Ovary (tissue), 9 donors: ENCODE measurements around the gene BUD23. TPM values are rescaled to one million over a fixed set of nuclear protein-coding genes. Genes with fewer than 3 reads are reported as not detected.

Experiments
- DNase-seq, 5 donors: peaks; one replicate each; pipeline ENCODE4 v3.0.0-alpha.2; 2019 to 2020
- H3K27ac ChIP-seq, 2 donors: fragments of 200-600 bp; one replicate each; pipeline versions ENCODE4 v1.5.1 to v1.8.0; 2019 to 2022
- H3K27me3 ChIP-seq: fragments of 200-600 bp; one replicate; pipeline ENCODE4 v1.8.0; 2022
- H3K36me3 ChIP-seq: fragments of 200-600 bp; sonication (generic); one replicate; pipeline ENCODE4 v1.5.1; 2019
- H3K4me1 ChIP-seq: one replicate; pipeline ENCODE4 v1.8.1; 2013; ENCODE audit warnings: mild to moderate bottlenecking, moderate library complexity; ENCODE audit not compliant: insufficient read depth
- H3K4me3 ChIP-seq: fragments of 200-600 bp; sonication (generic); one replicate; pipeline ENCODE4 v1.5.1; 2017
- H3K9me3 ChIP-seq, 2 donors: fragments of 200-600 bp in 1 of 2; sonication (generic) in 1 of 2; one replicate each; pipeline versions ENCODE4 v1.5.1 to v1.8.1; 2013 to 2019; ENCODE audit warnings: mild to moderate bottlenecking in 1 of 2, moderate library complexity in 1 of 2
- EP300 ChIP-seq: sonication (generic); formaldehyde crosslinking; IDR thresholded peaks from one replicate; pipeline ENCODE4 v1.6.1; 2017; ENCODE audit warnings: antibody characterized with exemption
- POLR2A ChIP-seq: fragments of 450-650 bp; IDR thresholded peaks from one replicate; pipeline ENCODE4 v1.6.1; 2017; ENCODE audit warnings: antibody characterized with exemption, mild to moderate bottlenecking, moderate library complexity
- WGBS, 3 donors: extraction: QIAGEN DNeasy Blood & Tissue Kit in 1 of 3; methylation state at CpG; one replicate each; pipeline versions ENCODE4 v1.1.5 to v1.1.7; 2013 to 2017; 5-methylcytosine and 5-hydroxymethylcytosine counted together
- intact Hi-C, 4 donors: fragments of 100-400 bp; cut with DNase I; formaldehyde crosslinking; loops; one replicate each; pipeline versions ENCODE4 v1.11.0 to v1.15.1; 2022 to 2023
- polyA plus RNA-seq, 2 donors: library from polyadenylated mRNA; stranded (reverse); fragments of 200-250 nt in 1 of 2; fragments of 350-450 nt in 1 of 2; fragmentation: Illumina TruSeq in 1 of 2; extraction: RNeasy Lipid Tissue Mini Kit (QIAGEN cat#74804) in 1 of 2; gene quantifications; one replicate each; pipeline ENCODE4 v1.2.3, GENCODE V29; 2013 to 2014
- total RNA-seq, 7 donors: library from RNA; depleted of rRNA in 2 of 7; stranded (reverse); fragments of >200 nt in 2 of 7; fragmentation: NEBNext Ultra II Directional in 3 of 7; extraction: Animal tissue kit (Norgen Biotek cat#: 25700) in 3 of 7; gene quantifications; one replicate each; pipeline versions ENCODE4 v1.1.0 to v1.2.4, GENCODE V29; 2016 to 2023
- TF ChIP-seq, protein P1 (sequence below), 3 donors: fragments of 450-650 bp in 2 of 3; fragments of 200-600 bp in 1 of 3; IDR thresholded peaks; one replicate each; pipeline versions ENCODE4 v1.5.1 to v1.8.0; 2016 to 2022; ENCODE audit warnings: antibody characterized with exemption in 3 of 3, mild to moderate bottlenecking in 1 of 3
- donor health status: DM: no; HTN: no; CAD: no; lungs with moderate emphysema.
- donor health status: DM: no; HTN: no; CAD: no.
- donor health status: Bipolar disorder and iron deficiency.
- donor health status: DM: yes; HTN: yes; CAD: no.
- donor health status: DM: no; HTN: no; CAD: no.
- donor health status: DM: yes; HTN: yes; CAD: no.

Gene BUD23
- total and polyA plus RNA-seq, 9 donors, result 19.8 to 62.9 (median 52.3) TPM

DNA sequence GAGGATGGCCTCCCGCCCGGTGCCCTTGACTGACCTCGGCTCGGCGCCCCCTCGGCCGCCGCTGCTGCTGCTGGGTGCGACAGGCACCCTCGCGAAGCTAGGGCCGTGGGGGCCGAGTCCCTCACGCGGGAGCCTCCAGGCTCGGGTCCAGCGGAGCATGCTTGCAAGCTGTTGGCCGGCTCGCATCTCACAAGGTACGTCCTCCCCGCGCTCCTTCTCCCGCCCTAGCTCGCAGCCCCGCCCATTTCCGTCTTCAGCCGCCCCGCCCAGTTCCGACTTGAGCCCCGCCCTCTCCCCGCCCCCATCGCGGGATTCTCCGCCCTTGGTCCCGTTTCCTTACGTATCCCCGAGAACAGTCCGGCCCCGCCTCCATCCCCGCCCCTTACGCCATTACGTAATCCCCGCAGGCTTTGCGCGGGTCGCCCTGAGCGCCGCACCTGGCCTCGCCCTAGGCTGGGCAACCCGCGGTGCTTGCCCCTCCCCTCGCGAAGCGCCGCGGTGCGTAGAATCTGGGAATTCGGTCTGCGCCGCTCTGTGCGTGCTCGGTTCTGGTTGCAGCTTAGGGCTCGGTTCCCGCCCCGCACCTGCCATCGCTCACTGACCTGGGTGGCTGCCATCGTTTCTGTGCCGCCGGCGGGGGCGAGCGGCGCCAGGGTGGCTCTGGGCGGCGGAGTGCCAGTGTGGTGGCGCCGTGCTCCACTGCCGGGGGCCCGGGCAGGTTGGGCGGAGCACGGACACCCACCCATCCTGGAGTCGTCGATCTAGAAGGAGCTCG is 55.4 kb downstream of the BUD23 start, which contains the start of gene ABHD11:
TSS of gene ABHD11 (minus strand) at position 191 of the 775 bp plus-strand sequence. CDS start at position 159, 32 bp downstream.
- intact Hi-C loops, result loop anchor here in 2 of 4 donors (10.0 kb wide), 2 partner anchors 106 to 116 kb away; partner anchors contain the start of gene METTL27 (in 1 of the 2)
- Histone ChIP-seq H3K4me1 (peaks cover 6% of the 10 kb centered on the region), H3K9me3 (no peaks in the 10 kb centered on the region), H3K27ac (peak within 1 kb of the TSS; percentile 76 to 93), H3K27me3 (no peaks in the 10 kb centered on the region), H3K4me3 (peak within 1 kb of the TSS; percentile 56), H3K36me3 (no peaks in the 10 kb centered on the region)
- DNase-seq, result peak; percentile 97 to 100 (median 99)
- peak; percentile 26 for TF ChIP-seq EP300
- TF ChIP-seq, protein P1, sequence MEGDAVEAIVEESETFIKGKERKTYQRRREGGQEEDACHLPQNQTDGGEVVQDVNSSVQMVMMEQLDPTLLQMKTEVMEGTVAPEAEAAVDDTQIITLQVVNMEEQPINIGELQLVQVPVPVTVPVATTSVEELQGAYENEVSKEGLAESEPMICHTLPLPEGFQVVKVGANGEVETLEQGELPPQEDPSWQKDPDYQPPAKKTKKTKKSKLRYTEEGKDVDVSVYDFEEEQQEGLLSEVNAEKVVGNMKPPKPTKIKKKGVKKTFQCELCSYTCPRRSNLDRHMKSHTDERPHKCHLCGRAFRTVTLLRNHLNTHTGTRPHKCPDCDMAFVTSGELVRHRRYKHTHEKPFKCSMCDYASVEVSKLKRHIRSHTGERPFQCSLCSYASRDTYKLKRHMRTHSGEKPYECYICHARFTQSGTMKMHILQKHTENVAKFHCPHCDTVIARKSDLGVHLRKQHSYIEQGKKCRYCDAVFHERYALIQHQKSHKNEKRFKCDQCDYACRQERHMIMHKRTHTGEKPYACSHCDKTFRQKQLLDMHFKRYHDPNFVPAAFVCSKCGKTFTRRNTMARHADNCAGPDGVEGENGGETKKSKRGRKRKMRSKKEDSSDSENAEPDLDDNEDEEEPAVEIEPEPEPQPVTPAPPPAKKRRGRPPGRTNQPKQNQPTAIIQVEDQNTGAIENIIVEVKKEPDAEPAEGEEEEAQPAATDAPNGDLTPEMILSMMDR (IDR thresholded peaks at IDR 0.05), result peak in 1 of 3 donors; percentile 8
- peak; percentile 97 for TF ChIP-seq POLR2A
- WGBS, 3 donors, result 0 to 1% (median 1%) methylated on average over 82 to 84 of the region's 84 CpGs

DNA sequence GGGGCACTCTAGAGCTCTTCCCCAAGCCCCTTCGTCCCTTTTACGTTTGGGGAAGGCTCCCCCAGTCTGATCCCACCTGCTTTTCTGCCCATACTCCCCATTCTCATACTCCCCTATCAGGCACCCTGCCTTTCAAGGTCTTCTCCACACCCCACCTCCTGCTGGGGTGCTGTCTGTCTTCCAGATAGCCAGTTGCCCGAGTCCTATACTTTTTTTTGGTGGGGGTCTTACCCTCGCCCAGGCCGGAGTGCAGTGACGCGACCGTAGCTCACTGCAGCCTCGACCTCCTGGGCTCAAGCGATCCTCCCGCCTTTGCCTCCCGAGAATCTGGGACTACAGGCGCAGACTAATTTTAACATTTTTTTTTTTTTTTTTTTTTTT is 56.0 kb downstream of the BUD23 start:
- TF ChIP-seq EP300, result no peak
- TF ChIP-seq, protein P1 (IDR thresholded peaks at IDR 0.05), result no peak
- no peak for TF ChIP-seq POLR2A

DNA sequence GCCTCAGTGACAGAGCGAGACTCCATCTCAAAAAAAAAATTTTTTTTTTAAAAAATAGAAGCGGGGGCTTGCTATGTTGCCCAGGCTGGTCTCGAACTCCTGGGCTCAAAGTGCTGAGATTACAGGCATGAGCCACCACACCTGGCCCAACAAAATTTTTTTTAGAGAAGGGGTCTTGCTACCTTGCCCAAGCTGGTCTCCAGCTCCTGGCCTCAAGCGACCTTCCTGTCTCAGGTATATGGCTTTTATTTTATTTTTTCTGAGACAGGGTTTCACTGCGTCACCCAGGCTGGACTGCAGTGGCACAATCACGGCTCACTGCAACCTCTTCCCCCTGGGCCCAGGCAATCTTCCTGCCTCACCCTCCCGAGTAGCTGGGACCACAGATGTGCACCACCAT is 56.8 kb downstream of the BUD23 start:
- intact Hi-C loops, result loop anchor here in 1 of 4 donors (10.0 kb wide), 1 partner anchor 115 kb away; no protein-coding TSS in a partner anchor
- Histone ChIP-seq H3K36me3 (no peaks in the 10 kb centered on the region), H3K27me3 (no peaks in the 10 kb centered on the region), H3K9me3 (no peaks in the 10 kb centered on the region), H3K4me1 (peaks cover 6% of the 10 kb centered on the region), H3K27ac (no peak overlapping the region), H3K4me3 (no peak overlapping the region)
- TF ChIP-seq EP300 (no peak), POLR2A (no peak)
- TF ChIP-seq, protein P1 (IDR thresholded peaks at IDR 0.05), result no peak
- no peak for DNase-seq
- 88 to 89% (median 89%) methylated on average over 7 of the region's 7 CpGs for WGBS, 3 donors

More for the DNA sequence above, 56.0 kb downstream of the BUD23 start:
- no peaks in the 10 kb centered on the region for H3K9me3 ChIP-seq
- H3K27ac ChIP-seq, result peak overlapping the region; percentile 76 to 93
- no peaks in the 10 kb centered on the region for H3K27me3 ChIP-seq
- no peaks in the 10 kb centered on the region for H3K36me3 ChIP-seq
- H3K4me3 ChIP-seq, result peak overlapping the region; percentile 56
- DNase-seq, result peak in 4 of 5 donors; percentile 43 to 55 (median 48)
- intact Hi-C loops, result loop anchor here in 2 of 4 donors (10.0 kb wide), 2 partner anchors 105 to 115 kb away; partner anchors contain the start of gene METTL27 (in 1 of the 2)
- peaks cover 6% of the 10 kb centered on the region for H3K4me1 ChIP-seq
- WGBS, 3 donors, result 31 to 47% (median 42%) methylated on average over 13 of the region's 13 CpGs

DNA sequence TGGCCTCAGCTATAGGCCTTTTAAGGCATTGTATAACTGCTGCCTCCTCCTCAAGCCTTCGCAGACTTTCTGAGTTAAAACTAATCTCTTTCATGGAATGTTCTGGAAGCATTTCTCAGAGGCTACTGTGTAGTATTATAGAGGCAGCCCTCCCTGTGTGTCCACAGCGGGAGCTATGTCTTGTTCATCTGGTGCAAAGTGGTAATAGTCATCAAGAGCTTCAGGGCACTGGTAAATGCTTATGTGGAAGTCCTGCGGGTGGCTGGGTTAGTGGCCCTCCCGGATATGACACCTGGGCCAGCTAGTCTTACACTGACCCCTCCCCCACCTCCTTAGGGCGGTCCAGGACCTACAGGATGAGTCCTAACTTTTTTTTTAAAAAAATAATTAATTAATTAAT is 57.4 kb downstream of the BUD23 start:
- no peak overlapping the region for H3K27ac ChIP-seq
- intact Hi-C loops, result loop anchor here in 1 of 4 donors (10.0 kb wide), 1 partner anchor 114 kb away; no protein-coding TSS in a partner anchor
- 63 to 72% (median 69%) methylated on average over 5 of the region's 5 CpGs for WGBS, 3 donors

More for the DNA sequence above, 57.4 kb downstream of the BUD23 start:
- H3K36me3 ChIP-seq, result no peaks in the 10 kb centered on the region
- no peak overlapping the region for H3K4me3 ChIP-seq
- DNase-seq, result peak in 1 of 5 donors; percentile 27
- no peaks in the 10 kb centered on the region for H3K27me3 ChIP-seq
- H3K4me1 ChIP-seq, result peaks cover 6% of the 10 kb centered on the region
- H3K9me3 ChIP-seq, result no peaks in the 10 kb centered on the region
- TF ChIP-seq POLR2A (no peak), EP300 (no peak)
- TF ChIP-seq, protein P1 (IDR thresholded peaks at IDR 0.05), result no peak
